HFFc6 (cell line): Measurements from ENCODE around the gene C2orf74. TPM values are rescaled to one million over a fixed set of nuclear protein-coding genes. Genes with fewer than 3 reads are reported as not detected.
"Not testable (repeated sequence)": the region's sequence is repeated elsewhere in the genome, so short reads cannot be mapped to it uniquely, and the experiment has no call there.

Source experiments
- DNase-seq: peaks from one replicate; pipeline ENCODE4 v3.0.0-alpha.2; 2018
- H3K27ac Mint-ChIP-seq: 2 replicates; pipeline ENCODE4 v1.8.0; 2020; ENCODE audit warnings: mild to moderate bottlenecking, mixed read lengths
- H3K27me3 Mint-ChIP-seq: 2 replicates; pipeline ENCODE4 v1.8.0; 2021; ENCODE audit warnings: mild to moderate bottlenecking, moderate library complexity, mixed read lengths; ENCODE audit not compliant: insufficient read depth
- H3K36me3 Mint-ChIP-seq: 2 replicates; pipeline ENCODE4 v1.8.0; 2021; ENCODE audit warnings: low read depth, mixed read lengths
- H3K4me1 Mint-ChIP-seq: 2 replicates; pipeline ENCODE4 v1.8.0; 2020; ENCODE audit warnings: low read depth, mixed read lengths
- H3K4me3 Mint-ChIP-seq: 2 replicates; pipeline ENCODE4 v1.8.0; 2020; ENCODE audit warnings: mild to moderate bottlenecking, moderate library complexity, mixed read lengths
- H3K9me3 Mint-ChIP-seq: 2 replicates; pipeline ENCODE4 v1.8.0; 2020; ENCODE audit warnings: mild to moderate bottlenecking, mixed read lengths
- total RNA-seq, 6 experiments: library from RNA; stranded (reverse); fragmentation: NEBNext Ultra II Directional; extraction: Animal tissue kit (Norgen Biotek cat#: 25700); gene quantifications; 2 replicates in 1 of 6; 3 replicates in 5 of 6; pipeline ENCODE4 v1.2.3, GENCODE V29; 2021
- TF ChIP-seq, protein P1 (sequence below): fragments of 200-600 bp; sonication (generic); IDR thresholded peaks from 2 replicates; pipeline ENCODE4 v1.5.0; 2021; ENCODE audit warnings: antibody characterized with exemption, mild to moderate bottlenecking

C2orf74 gene
- total RNA-seq, 6 experiments from 2014 or later = 13.5 to 23.0 (median 20.7) TPM

DNA sequence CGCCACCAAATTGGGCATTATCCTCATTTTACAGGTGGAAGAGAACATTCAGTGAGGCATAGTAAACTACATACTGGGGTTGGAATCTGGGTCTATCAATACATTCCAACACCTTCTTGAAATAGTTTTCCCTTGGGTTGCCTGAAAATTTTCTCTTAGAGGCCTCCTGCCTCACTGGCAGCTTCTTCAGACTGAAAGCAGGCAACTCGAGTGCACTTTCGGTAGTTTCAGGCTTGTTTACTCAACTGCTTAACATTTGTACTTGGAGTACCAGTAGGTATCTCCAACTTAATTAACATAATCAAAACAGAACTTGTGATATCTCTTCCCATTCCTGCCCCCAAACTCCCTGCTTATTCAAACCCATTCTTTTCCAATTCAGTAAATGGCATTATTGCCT, 36.2 kb upstream of the C2orf74 start:
- DNase-seq = no peak
- peaks cover 5% of the 10 kb centered on the region for H3K9me3 Mint-ChIP-seq
- no peak overlapping the region for H3K4me3 Mint-ChIP-seq
- peaks cover 10% of the 10 kb centered on the region; the same call in 1 of the 2 replicates for H3K36me3 Mint-ChIP-seq
- no peak overlapping the region for H3K27ac Mint-ChIP-seq
- TF ChIP-seq, protein P1, sequence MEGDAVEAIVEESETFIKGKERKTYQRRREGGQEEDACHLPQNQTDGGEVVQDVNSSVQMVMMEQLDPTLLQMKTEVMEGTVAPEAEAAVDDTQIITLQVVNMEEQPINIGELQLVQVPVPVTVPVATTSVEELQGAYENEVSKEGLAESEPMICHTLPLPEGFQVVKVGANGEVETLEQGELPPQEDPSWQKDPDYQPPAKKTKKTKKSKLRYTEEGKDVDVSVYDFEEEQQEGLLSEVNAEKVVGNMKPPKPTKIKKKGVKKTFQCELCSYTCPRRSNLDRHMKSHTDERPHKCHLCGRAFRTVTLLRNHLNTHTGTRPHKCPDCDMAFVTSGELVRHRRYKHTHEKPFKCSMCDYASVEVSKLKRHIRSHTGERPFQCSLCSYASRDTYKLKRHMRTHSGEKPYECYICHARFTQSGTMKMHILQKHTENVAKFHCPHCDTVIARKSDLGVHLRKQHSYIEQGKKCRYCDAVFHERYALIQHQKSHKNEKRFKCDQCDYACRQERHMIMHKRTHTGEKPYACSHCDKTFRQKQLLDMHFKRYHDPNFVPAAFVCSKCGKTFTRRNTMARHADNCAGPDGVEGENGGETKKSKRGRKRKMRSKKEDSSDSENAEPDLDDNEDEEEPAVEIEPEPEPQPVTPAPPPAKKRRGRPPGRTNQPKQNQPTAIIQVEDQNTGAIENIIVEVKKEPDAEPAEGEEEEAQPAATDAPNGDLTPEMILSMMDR = no peak
- no peaks in the 10 kb centered on the region for H3K27me3 Mint-ChIP-seq
- H3K4me1 Mint-ChIP-seq = no peaks in the 10 kb centered on the region

DNA sequence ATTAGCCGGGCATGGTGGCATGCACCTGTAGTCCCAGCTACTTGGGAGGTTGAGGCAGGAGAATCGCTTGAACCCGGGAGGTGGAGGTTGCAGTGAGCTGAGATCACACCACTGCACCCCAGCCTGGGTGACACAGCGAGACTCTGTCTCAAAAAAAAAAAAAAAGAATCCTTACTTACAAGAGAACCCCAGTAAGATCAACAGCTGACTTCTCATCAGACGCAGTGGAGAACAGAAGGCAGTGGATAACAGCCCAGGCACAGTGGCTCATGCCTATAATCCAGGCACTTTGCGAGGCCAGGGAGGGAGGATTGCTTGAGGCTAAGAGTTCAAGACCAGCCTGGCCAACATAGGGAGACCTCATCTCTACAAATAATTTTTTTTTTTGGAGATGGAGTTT, 33.9 kb upstream of the C2orf74 start:
- not testable (repeated sequence) for H3K4me1 Mint-ChIP-seq, DNase-seq, H3K36me3 Mint-ChIP-seq, H3K27ac Mint-ChIP-seq, H3K9me3 Mint-ChIP-seq, H3K27me3 Mint-ChIP-seq, H3K4me3 Mint-ChIP-seq

DNA sequence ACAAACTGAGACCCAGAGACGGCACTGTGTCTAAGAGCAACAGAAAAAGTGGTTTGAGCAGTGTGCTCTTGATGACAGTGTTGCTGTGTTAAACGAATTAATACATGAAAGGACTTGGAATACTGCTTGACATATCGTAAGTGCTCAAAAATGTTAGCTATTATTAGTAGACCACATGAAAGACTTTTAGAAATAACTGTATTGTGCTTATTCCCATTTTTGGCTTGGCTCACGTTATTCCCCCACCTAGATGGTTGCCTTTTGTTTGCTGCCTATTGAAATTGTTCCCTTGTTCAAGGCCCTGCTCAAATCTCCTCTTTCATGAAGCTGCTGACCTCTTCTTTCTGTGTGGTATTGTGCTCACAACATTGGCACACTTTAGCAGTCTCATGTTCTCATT, 27.8 kb upstream of the C2orf74 start:
- peaks cover 2% of the 10 kb centered on the region; the same call in 1 of the 2 replicates for H3K27me3 Mint-ChIP-seq
- TF ChIP-seq, protein P1 = no peak
- H3K27ac Mint-ChIP-seq = no peak overlapping the region
- H3K36me3 Mint-ChIP-seq = no peaks in the 10 kb centered on the region
- H3K9me3 Mint-ChIP-seq = no peaks in the 10 kb centered on the region
- no peak overlapping the region for H3K4me3 Mint-ChIP-seq
- no peak for DNase-seq
- H3K4me1 Mint-ChIP-seq = no peaks in the 10 kb centered on the region

DNA sequence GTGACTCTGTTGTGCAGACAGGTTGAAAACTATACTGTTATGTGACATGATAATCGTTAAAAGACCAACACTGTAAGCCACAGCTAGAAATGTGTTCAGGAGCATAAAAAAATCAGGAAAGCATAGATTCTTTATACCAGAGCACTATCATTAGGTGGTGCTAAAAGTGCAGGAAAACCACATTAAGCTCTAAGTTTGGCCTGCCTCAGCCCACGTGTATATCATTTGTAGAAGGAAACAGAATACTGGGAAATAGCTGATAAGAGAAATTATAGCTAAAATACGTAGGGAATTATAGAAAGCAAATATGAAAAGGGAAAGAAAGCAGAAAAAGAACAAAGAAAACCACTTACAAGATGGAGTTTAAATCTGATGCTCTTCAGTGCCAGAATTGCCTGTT, 26.5 kb upstream of the C2orf74 start:
- Mint-ChIP-seq H3K4me3 (no peak overlapping the region), H3K9me3 (no peaks in the 10 kb centered on the region), H3K27ac (no peak overlapping the region), H3K36me3 (no peaks in the 10 kb centered on the region), H3K4me1 (no peaks in the 10 kb centered on the region), H3K27me3 (peaks cover 2% of the 10 kb centered on the region; the same call in 1 of the 2 replicates)
- TF ChIP-seq, protein P1 = peak; percentile 64
- peak; percentile 42 for DNase-seq

DNA sequence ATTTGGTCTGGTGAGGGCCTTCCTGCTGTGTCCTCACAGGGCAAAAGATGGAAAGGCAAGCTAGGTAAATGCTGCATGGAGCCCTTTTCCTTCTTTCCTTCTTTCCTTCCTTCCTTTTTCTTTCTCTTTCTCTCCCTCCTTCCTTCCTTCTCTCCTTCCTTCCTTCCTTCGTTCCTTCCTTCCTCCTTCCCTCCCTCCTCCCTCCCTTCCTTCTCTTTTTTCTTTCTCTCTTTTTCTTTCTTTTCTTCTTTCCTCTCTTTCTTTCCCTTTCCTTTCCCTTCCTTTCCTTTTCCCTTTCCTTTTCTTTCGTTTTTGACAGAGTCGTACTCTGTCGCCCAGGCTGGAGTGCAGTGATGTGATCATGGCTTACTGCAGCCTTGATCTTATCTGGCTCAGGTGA, 23.1 kb upstream of the C2orf74 start:
- no peak overlapping the region for H3K27ac Mint-ChIP-seq
- no peak overlapping the region for H3K4me3 Mint-ChIP-seq
- DNase-seq = no peak
- H3K9me3 Mint-ChIP-seq = no peaks in the 10 kb centered on the region
- no peaks in the 10 kb centered on the region for H3K27me3 Mint-ChIP-seq
- H3K36me3 Mint-ChIP-seq = peaks cover 4% of the 10 kb centered on the region; the same call in 1 of the 2 replicates
- TF ChIP-seq, protein P1 = no peak
- no peaks in the 10 kb centered on the region for H3K4me1 Mint-ChIP-seq

DNA sequence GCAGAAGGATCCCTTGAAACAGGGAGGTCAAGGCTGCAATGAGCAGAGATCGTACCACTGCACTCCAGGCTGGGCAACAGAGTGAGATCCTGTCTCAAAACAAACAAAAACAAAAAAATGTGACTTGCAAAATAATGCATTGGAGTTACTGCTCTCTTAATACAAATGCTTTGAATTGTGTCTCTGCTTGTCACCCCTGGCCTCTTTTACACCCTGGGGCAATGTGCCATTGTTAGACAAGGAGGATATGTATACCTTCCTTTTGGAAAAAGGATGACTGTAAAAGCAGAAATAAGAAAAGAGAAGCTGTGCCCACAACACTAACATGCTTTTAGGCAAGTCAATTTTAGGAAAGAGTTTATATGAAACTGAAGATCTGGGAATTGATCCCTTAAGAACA, 20.8 kb upstream of the C2orf74 start:
- Mint-ChIP-seq H3K4me3 (no peak overlapping the region), H3K27me3 (peaks cover 2% of the 10 kb centered on the region; the same call in 1 of the 2 replicates), H3K4me1 (peaks cover 6% of the 10 kb centered on the region), H3K36me3 (peaks cover 8% of the 10 kb centered on the region), H3K9me3 (peaks cover 4% of the 10 kb centered on the region), H3K27ac (no peak overlapping the region)
- DNase-seq = no peak
- TF ChIP-seq, protein P1 = no peak
